HG03045 (cell line): ENCODE results near the gene AUTS2.

Experiments
- ATAC-seq: cut with Tn5 transposase; IDR thresholded peaks from one replicate; pipeline ENCODE4 v1.9.1; 2021; ENCODE audit warnings: mild to moderate bottlenecking, moderate library complexity; ENCODE audit not compliant: unreplicated experiment

Gene AUTS2

DNA sequence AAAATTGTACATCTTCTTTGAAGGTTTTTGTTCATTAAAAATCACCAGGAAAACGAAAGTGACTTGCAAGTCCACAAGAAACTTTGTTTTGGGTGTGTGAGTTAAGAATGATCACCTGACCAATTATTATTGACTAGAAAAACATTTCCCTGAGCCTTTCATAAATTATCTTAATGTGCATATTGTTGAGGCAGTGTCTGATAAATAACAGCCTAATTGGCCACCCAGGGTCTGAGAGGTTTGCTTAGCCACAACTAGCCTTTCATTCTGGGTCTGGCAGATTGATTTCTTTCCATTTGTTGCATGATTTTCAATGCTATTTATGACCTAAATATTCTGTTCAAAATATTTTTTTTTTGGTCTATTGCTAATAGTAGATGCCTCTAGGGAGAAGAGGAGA, 152.8 kb downstream of the AUTS2 start:
- ATAC-seq: no peak

DNA sequence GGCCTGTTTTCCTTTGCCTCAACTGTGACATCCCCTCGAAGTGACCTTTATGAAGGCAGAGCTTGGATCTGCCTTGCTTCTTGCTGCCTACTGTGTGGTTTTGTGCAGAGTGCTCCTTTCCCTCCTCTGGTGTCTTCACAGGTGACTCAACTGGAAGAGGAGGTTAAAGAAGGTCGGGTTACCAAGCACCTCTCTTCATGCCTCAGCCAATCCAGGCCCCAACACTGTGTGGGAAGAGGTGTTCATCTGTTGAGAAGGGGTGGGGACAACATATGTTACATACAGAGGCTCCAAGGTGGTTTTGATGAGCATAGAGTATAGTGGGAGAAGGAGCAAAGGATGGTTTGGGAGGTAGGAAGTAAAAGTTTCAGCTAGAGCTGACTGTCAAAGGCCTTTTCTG, 155.7 kb downstream of the AUTS2 start:
- no peak for ATAC-seq

DNA sequence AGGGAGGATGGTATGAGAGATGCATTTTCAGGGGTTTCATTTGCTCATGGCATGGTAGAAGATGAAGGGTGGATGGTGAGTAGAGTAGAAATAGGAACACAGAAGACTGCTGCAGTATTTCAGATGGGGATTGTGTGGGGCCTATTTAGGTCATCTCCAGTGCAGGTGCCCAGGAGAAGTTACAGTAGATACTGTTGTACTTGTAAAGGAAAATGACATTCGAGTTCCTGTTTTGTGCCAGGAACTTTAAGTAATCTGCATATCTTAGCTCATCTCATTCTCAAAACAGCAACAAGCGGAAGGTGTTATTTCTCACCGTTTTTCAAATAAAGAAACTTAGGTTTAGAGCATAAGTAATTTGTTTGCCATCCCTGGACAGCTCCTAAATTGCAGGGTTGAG, 156.2 kb downstream of the AUTS2 start:
- no peak for ATAC-seq

DNA sequence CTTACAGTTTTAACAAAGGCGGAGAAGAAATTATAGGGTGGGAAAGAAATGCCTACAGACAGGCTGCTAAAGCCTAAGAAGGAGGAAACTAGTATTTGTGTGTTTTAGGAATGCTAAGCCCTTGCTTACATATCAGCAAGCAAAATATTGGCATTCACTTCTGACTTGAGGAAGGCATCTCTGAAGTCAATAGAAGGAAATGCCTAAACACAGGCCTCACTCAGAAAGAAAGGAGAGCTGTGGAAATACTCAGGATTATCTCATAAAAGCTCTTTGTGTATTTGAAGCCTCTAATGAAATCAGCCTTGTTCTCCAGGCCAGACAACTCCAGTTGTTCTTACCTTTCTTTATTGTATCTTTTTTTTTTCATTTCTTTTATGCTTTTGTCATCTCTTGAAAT, 158.0 kb downstream of the AUTS2 start:
- no peak for ATAC-seq

DNA sequence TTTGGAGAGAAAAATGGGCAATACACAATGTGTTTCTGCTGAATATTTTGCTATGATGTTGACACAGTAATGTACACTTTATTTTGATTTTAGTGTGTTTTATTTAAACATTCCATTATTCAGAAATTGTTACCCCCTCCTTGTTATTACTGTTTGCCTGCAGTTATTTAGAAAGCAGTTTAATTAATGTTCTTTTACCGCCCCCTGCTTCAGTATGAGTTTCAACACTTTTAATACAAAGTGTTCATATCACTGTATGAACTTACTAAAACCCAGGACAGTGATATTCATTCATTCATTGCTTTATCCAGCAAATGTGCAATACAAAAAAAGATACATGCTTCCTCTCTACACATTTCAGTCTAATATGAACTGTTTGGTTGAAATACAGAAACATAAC, 159.3 kb downstream of the AUTS2 start:
- ATAC-seq: no peak

DNA sequence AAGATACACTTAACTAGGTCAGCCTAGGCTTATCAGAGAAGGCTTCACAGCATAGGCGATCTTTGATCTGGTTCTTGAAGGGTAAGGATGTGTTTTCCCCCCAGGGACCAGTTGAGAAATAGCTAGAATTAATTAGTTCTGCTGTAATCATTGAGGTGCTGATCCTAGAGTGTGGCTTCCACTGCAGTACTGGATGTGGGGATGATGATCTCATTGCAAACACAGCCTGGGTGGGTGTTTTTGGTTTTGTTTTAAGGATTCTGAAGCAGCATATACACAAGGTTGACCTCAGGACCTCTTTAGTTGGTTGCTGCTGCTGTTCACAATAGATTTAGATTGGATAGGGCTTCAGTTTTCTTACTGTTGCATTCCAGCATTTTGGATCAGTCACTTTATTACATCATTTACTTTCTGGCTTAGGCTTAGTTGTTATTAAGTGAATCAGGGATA, 159.7 kb downstream of the AUTS2 start:
- no peak for ATAC-seq

DNA sequence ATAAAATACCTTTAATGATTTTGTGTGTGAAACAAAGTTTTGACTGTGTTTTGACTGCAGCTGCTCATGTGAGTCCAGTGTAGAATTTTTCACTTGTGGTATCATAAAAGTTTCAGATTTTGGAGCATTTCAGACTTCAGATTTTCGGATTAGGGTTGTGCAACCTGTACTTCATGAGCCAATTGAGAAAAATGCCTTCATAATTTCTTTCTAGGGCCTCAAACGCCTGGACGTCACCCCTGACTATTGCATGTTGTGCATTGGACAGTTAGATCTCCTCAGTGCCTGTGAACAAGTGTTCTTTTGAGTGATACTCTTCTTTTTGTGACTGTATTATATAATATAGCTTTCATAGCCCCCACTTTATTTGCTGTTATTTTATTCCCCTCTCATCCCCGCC, 161.1 kb downstream of the AUTS2 start:
- no peak for ATAC-seq

DNA sequence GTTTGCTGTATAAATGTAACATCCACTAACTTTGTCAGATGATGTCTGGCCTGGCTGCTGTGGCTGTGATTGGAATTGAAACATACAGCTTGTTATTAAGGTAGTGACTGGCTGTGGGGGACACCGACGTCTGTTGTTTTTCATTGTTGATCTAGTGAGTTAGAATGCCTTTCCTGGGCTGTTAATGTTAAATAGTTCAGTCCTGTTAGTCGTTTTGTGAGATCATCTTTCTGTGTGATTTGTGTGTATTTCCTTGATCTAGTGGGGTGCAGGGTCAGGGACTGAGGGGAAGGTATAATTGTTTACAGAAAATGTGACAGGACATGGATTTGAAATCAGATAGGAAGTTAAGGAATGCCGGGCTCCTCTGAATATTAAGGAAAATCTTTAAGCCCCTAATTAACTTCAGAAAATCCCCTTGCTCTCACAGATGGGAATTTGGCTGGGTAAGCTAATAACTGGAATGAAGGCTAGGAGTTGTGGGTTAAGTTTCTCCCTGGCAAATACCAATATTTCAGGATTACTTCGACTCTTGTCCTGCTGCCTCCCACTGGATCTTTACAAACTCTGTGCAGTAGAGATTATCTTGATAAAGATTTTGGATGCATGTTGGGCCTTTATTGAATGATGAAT, 163.1 kb downstream of the AUTS2 start:
- ATAC-seq: no peak

DNA sequence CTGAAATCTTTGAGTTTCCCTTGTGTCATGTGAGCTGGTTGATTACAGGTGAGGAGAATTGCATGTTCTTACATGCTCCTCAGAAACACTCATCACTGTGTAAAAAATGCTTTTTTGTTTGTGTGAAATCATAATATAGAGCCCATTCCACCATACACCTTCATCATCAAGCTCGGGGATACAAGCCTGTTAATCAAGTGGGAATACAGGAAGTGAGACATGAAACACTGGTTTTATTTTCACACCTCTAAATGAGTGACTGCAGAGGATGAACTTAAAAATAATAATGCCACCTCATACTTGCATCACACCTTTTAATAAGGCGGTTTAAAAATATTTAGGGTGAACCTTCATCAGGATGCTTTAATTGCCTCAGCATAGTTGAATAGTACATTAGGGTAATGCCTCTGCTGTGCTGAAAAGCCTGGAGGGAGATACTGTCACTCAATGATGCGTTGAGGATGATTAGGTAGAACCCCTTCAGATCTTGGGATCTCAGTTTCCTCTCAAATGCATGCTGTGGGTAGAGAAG, 164.6 kb downstream of the AUTS2 start:
- ATAC-seq: peak; percentile 43

DNA sequence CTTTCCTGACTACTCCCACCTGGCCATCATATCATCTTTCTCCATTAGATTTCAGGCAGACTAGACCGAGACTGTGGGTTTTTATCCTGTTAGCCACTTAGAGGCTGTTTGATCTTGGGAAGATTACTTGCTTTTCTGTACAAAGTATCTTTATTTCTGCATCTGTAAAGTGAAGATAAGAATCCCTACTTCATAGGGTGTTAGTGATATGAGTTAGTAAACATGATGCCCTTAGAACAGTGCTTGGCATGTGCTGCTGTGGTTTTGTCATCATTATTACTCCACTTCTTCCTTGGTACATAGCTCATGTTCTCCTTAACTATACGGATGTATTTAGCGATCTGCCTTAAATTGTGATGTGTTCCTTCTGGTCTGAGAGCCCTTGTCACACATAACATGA, 165.2 kb downstream of the AUTS2 start:
- no peak for ATAC-seq

DNA sequence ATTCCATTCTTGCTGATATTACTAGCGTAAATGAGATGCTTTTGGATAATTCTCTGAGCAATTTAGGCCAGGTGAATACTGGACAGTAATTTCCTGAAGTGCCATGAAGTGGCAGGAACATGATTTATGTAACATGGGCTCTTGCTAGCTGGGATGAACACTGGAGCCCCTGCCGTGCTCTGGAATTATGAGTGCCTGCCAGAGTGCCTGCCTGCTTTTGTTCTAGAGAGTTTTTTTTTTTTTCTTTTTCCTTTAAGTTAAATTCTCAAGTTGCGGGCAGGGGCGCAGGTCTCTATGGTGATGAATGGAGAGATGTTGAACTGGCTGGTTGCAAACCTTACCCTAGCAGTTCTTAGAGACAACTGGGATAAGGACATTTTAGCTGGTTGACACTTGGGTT, 165.9 kb downstream of the AUTS2 start:
- no peak for ATAC-seq

DNA sequence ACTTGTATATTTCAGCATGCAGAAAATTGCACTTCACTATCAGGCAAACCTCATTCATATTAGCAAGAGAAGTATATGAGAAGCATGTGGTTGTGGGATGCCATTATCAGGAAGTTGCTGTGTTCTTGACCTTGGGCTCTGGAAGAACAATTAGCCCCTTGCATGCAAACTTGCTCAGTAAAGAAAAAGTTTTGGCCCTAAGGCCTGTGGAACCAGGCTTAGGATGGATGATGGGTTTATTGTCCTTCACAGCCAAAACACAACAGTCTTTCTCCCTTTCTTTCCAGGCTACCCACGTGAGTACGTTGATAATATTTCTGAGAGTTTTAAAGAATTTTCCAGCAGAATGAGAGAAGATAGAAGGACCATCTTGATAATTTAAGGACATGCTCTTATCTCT, 166.4 kb downstream of the AUTS2 start:
- ATAC-seq: no peak

DNA sequence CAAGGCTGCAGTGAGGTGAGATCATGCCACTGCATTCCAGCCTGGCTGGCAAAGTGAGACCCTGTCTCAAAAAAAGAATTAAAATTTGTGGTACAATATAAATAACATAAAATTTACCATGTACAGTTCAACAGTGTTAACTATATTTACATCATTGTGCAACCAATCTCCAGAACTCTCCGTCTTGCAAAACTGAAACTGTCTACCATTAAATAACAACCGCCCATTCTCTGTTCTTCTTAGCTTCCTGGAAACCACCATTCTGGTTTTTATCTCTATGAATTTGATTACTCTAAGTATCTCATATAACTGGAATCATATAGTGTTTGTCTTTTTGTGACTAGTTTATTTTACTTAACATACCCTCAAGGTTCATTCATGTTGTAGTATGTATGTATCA, 167.6 kb downstream of the AUTS2 start:
- ATAC-seq: no peak

DNA sequence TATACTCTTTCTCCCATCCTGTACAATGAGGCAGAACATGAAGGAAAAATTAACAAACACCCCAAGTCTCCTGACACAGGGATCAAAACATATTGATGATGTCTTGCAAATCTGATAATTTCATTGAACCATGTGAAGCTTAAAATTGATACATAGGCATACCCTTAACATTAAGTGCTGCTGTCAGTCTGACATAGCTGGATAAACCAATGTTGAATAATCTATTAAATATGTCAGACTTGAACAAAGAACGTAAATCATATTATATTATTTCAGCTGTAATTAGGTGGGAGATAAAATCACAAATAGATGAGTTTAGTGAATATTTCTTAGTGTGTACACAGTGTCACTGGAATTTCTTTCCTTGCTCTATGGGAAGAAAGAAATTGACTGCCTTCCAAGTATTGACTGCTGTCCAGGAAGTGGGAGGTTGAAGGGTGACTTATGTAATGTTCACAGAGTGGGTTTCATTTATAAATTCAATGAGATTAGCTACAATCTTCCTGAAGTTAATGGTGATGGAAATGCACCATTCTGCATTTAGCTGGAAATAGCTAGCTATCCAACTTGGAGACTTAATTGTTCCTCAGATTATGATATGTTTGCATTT, 170.8 kb downstream of the AUTS2 start:
- no peak for ATAC-seq

DNA sequence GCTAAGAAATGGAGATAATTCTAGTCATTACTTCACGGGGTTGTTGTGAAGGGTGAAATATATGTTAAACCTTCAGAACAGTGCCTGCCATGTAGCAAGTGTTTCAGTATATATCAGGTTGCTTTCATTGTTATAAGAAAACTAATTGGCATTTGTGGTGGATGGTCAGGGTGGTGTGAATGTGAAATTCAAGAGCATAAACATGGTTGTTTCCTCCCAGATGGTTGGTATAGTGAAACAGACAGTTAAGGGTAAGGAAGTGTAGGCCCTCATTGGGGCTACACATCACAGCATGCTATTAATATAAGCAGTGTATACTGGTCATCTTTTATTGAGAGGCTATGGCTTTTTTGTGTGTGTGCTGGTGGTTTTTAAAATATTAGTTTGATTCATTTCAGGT, 171.6 kb downstream of the AUTS2 start:
- no peak for ATAC-seq

DNA sequence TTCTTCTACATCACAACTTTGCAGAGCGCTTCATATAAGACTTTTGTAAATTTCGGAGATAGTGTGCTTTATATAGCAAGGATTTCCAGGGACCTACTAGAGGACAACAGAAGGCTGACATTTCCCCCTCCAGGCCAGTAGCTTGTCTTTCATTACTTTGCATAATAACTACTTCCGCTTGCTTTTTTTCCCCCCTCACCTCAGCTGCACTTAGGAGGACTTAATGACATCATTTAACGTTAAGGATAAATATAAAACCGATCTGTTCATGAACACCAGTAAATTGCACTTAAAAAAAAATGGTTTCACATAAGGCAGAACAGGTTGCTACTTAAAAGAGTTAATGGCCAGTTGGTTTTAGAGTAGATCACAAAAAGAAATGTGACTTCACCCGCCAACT, 172.3 kb downstream of the AUTS2 start:
- no peak for ATAC-seq

DNA sequence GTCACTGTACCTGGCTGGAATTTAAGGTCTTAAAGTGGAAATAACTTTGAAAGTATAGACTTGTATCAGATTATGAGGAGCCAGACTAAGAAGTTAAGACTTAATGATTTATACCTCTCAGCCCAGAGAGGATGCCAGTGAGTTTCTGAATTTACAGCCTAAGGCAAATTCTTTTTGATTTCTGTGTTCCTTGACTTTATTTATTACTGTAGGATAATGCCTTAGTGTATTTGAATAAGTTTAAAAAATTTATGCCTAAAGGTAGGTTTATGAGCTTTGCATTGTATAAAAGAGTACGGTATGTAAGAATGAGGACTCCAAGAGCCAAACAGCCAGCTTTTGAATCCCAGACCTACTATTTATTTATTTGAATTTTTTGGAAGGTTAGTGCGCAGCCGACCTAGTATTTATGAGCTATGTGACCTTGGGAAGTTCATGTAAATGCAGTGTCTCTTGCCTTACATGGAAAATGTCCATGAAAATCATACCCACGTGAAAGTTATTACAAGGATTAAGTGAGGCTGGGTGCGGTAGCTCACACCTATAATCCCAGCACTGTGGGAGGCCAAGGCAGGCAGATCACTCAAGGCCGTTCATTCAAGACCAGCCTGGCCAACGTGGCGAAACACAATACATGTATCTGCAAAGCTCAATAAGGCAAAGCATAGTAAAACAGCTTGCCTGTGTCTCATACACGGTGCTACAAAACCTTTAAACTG, 174.6 kb downstream of the AUTS2 start:
- ATAC-seq: no peak

DNA sequence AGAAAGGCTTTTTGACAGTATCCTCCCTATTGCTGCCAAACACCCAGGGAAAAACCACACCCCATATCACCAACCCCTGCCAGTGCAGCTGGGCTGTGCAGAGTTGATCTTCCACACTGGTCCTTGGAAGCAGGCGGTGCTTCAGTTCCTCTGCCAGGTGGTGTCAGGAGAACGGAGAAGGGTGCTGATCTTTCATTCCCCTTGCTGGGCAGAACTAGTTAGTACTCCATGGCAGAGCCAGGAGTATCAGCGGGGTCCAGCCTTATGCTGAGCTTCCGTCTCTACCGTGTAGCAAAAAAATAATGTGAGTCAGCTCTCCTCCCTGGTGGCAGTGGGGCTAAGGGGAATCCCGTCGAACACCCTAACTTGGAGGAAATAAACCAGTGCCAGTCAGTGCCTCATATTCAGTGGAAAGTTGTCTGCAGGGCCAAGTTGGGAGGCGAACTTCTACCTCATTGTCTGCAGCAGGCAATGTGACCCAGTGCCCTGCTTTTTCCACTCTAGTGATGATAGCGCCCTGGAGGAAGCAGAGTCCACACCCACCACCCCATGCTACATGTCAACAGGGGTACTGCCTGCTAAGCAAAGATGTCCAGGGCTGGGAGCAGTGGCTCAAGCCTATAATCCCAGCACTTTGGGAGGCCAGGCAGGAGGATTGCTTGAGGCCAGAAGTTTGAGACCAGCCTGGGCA, 175.4 kb downstream of the AUTS2 start:
- ATAC-seq: no peak

DNA sequence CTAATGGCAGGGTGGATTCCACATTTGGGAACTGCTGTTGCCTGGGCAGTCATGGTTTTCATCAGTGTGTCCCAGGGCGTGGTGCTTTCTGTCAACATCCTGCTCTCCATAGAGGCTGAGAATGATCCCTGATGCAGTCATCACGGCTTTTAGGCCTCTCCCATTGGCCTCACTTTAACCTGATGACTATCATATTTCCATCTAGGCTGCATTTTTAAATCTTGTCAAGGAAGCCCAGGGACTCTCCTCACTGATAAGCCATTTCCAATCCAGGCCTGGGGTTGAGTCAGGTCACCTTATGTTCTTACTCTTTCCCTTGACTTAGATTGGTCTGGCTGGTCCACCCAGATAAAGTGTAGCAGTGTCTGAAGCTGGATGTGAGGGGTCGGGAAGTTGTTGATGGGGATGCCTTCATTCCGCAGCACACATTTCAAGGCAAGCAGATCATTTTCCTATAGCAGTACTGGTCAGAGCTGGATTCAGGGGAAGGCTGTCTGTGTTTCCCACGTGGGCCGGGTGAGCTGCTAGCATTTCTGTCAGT, 177.0 kb downstream of the AUTS2 start:
- no peak for ATAC-seq

DNA sequence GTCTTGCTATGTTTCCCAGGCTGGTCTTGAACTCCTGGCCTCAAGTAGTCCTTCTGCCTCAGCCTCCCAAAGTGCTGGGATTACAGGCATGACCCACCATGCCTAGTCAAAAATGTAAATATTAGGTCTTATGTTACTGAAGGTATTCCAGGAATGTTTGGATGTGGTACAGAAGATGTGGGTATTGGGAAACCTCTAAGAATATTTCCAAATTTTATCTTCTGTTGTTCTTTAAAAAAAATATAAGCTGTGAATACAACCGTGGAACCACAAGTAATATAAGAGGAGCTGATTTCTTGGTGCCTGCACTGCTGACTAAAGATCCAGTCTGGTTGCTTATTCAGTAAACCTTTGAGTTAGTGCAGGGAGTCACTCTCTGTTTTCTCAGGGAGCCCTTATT, 178.3 kb downstream of the AUTS2 start:
- ATAC-seq: no peak

DNA sequence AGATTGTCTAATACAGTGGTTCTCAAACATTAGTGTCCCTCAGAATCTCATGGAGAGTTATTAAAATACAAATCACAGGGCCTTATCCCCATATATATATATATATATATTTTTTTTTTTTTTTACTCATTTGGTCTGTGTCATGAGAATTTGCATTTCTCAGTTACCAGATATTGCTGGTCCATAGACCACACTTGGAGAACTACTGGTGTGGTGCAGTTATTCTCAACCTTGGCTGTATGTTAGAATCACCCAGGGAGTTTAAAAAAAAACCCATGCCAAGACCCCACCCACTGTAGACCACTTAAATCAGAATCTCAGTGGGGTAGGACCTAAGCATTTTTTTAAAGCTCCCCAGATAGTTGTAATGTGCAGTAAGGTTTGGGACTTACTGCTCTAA, 179.9 kb downstream of the AUTS2 start:
- no peak for ATAC-seq
